Neutrophil (primary cell): ENCODE data around the gene MAP2.

Source experiments
- H3K27ac ChIP-seq: fragments of 200-600 bp; sonication (generic); 2 replicates; pipeline ENCODE4 v1.5.1; 2016; ENCODE audit warnings: mild to moderate bottlenecking, moderate library complexity
- H3K27me3 ChIP-seq: fragments of 200-600 bp; sonication (generic); 2 replicates; pipeline ENCODE4 v1.6.0; 2016; ENCODE audit warnings: mild to moderate bottlenecking
- H3K36me3 ChIP-seq: fragments of 200-600 bp; sonication (generic); 2 replicates; pipeline ENCODE4 v1.5.1; 2017
- H3K4me1 ChIP-seq, 2 experiments: fragments of 200-600 bp in 1 of 2; sonication (generic) in 1 of 2; 1 replicate in 1 of 2; 2 replicates in 1 of 2; pipeline versions ENCODE4 v1.5.1 to v1.6.1; 2013 to 2016; ENCODE audit warnings: low read depth in 1 of 2, low read length in 1 of 2, mild to moderate bottlenecking in 1 of 2, moderate library complexity in 1 of 2; ENCODE audit not compliant: control insufficient read depth in 1 of 2, insufficient read depth in 1 of 2
- H3K4me3 ChIP-seq, 2 experiments: fragments of 200-600 bp in 1 of 2; sonication (generic) in 1 of 2; 1 replicate in 1 of 2; 2 replicates in 1 of 2; pipeline ENCODE4 v1.5.1; 2013 to 2016; ENCODE audit warnings: low read depth in 1 of 2, low read length in 1 of 2, mild to moderate bottlenecking in 1 of 2, moderate library complexity in 1 of 2
- H3K9me3 ChIP-seq: fragments of 200-600 bp; sonication (generic); 2 replicates; pipeline ENCODE4 v1.5.1; 2016
- TF ChIP-seq, protein P1 (sequence below): fragments of 200-600 bp; sonication (generic); IDR thresholded peaks from 2 replicates; pipeline ENCODE4 v1.5.1; 2016; ENCODE audit warnings: antibody characterized with exemption

The MAP2 gene

GRCh38 chr2:209565896-209566582 lies 142.2 kb downstream of the MAP2 start:
- H3K4me1 ChIP-seq: no peaks in the 10 kb centered on the region
- TF ChIP-seq, protein P1, sequence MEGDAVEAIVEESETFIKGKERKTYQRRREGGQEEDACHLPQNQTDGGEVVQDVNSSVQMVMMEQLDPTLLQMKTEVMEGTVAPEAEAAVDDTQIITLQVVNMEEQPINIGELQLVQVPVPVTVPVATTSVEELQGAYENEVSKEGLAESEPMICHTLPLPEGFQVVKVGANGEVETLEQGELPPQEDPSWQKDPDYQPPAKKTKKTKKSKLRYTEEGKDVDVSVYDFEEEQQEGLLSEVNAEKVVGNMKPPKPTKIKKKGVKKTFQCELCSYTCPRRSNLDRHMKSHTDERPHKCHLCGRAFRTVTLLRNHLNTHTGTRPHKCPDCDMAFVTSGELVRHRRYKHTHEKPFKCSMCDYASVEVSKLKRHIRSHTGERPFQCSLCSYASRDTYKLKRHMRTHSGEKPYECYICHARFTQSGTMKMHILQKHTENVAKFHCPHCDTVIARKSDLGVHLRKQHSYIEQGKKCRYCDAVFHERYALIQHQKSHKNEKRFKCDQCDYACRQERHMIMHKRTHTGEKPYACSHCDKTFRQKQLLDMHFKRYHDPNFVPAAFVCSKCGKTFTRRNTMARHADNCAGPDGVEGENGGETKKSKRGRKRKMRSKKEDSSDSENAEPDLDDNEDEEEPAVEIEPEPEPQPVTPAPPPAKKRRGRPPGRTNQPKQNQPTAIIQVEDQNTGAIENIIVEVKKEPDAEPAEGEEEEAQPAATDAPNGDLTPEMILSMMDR: no peak
- H3K36me3 ChIP-seq: no peaks in the 10 kb centered on the region
- no peaks in the 10 kb centered on the region for H3K9me3 ChIP-seq
- H3K27me3 ChIP-seq: no peaks in the 10 kb centered on the region
- H3K27ac ChIP-seq: no peak overlapping the region
- H3K4me3 ChIP-seq: no peak overlapping the region

DNA sequence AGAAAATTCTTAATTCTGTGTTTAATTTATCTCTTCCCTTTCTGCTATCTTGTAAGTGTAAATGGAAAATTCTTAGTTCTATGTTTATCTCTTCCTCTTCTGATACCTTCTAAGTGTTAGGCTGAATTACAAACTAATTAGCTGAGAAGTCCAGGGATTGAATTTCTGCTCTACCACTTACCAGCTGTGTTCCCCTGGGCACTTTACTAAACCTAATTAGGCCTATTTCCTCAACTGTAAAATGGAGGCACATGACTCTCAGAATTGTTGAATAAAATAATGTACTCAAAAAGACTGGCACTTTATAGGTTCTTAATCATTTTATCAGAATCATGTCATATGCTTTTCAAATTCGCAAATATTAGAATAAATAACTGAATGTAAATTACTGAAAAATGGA lies 146.3 kb downstream of the MAP2 start:
- Histone ChIP-seq H3K27ac (no peak overlapping the region), H3K36me3 (no peaks in the 10 kb centered on the region), H3K4me3 (no peak overlapping the region), H3K9me3 (no peaks in the 10 kb centered on the region), H3K4me1 (no peaks in the 10 kb centered on the region), H3K27me3 (no peaks in the 10 kb centered on the region)
- TF ChIP-seq, protein P1: no peak

GRCh38 chr2:209574515-209574914 lies 150.7 kb downstream of the MAP2 start:
- no peaks in the 10 kb centered on the region for H3K4me1 ChIP-seq
- peaks cover 12% of the 10 kb centered on the region for H3K27me3 ChIP-seq
- H3K36me3 ChIP-seq: no peaks in the 10 kb centered on the region
- TF ChIP-seq, protein P1: no peak
- H3K4me3 ChIP-seq: no peak overlapping the region
- no peak overlapping the region for H3K27ac ChIP-seq
- no peaks in the 10 kb centered on the region for H3K9me3 ChIP-seq

GRCh38 chr2:209577376-209578357 lies 153.8 kb downstream of the MAP2 start:
- TF ChIP-seq, protein P1: no peak
- H3K4me3 ChIP-seq: no peak overlapping the region
- H3K9me3 ChIP-seq: no peaks in the 10 kb centered on the region
- no peak overlapping the region for H3K27ac ChIP-seq
- H3K4me1 ChIP-seq: no peaks in the 10 kb centered on the region
- peaks cover 21% of the 10 kb centered on the region for H3K27me3 ChIP-seq
- H3K36me3 ChIP-seq: no peaks in the 10 kb centered on the region

DNA sequence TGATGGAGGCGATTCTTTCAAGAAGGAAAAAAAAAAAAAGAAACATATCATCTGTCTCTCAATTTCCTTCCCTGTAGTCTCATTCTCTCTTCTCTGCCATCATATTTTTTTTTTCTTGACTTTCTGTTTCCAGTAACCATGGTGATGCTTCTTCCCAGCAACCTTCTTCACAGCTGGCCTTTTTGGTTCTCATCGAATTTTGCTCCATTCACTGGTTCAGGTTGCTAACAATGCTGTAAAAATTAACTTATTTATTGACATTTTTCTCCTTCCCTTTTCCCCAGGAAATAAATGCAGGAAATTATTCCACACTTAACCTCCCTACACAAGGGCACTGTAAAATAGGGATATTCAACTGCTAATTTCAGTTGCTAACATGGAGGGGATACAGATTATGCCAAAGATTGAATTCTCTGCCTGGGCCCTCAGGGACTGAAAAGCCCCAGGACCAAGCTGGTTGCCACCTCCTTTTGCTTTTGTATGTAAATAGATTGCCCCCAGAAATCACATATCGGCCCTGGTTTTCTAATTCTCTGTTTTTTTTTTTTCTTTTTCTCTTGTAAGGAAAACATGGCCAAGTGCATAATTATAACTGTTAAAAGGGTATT lies 154.7 kb downstream of the MAP2 start:
- Histone ChIP-seq H3K4me3 (no peak overlapping the region), H3K9me3 (no peaks in the 10 kb centered on the region), H3K27ac (no peak overlapping the region), H3K27me3 (peaks cover 21% of the 10 kb centered on the region), H3K36me3 (no peaks in the 10 kb centered on the region), H3K4me1 (no peaks in the 10 kb centered on the region)
- TF ChIP-seq, protein P1: no peak
